Osteocyte (in vitro differentiated cells): Measurements from ENCODE around the gene BRD9. TPM values are rescaled to one million over a fixed set of nuclear protein-coding genes. Genes with fewer than 3 reads are reported as not detected.
A peak's percentile ranks its signal among the peaks of the same experiment; 100 is the strongest.

Experiments
- DNase-seq: peaks from one replicate; pipeline ENCODE4 v3.0.0; 2021; ENCODE audit warnings: mixed read lengths; ENCODE audit not compliant: unreplicated experiment; ENCODE audit errors: extremely low spot score
- H3K27ac Mint-ChIP-seq: one replicate; pipeline ENCODE4 v1.8.0; 2021; ENCODE audit warnings: mild to moderate bottlenecking, mixed read lengths; ENCODE audit not compliant: unreplicated experiment
- H3K27me3 Mint-ChIP-seq: one replicate; pipeline ENCODE4 v1.8.0; 2021; ENCODE audit warnings: mixed read lengths; ENCODE audit not compliant: unreplicated experiment
- H3K36me3 Mint-ChIP-seq: one replicate; pipeline ENCODE4 v1.8.0; 2021; ENCODE audit warnings: mixed read lengths; ENCODE audit not compliant: unreplicated experiment
- H3K4me1 Mint-ChIP-seq: one replicate; pipeline ENCODE4 v1.8.0; 2021; ENCODE audit warnings: mixed read lengths; ENCODE audit not compliant: unreplicated experiment
- H3K4me3 Mint-ChIP-seq: one replicate; pipeline ENCODE4 v1.8.0; 2021; ENCODE audit warnings: mild to moderate bottlenecking, moderate library complexity, mixed read lengths; ENCODE audit not compliant: unreplicated experiment
- H3K9me3 Mint-ChIP-seq: one replicate; pipeline ENCODE4 v1.8.0; 2021; ENCODE audit warnings: mixed read lengths; ENCODE audit not compliant: unreplicated experiment
- total RNA-seq: library from RNA; stranded (reverse); gene quantifications from 2 replicates; pipeline ENCODE4 v1.2.1, GENCODE V29; 2021
- TF ChIP-seq, protein P1 (sequence below): fragments of 200-600 bp; sonication (generic); IDR thresholded peaks from 2 replicates; pipeline ENCODE4 v1.5.0; 2021; ENCODE audit warnings: antibody characterized with exemption, mild to moderate bottlenecking, moderate library complexity

BRD9 gene
- total RNA-seq, 1 donor from 2014 or later = 39.4 TPM

DNA sequence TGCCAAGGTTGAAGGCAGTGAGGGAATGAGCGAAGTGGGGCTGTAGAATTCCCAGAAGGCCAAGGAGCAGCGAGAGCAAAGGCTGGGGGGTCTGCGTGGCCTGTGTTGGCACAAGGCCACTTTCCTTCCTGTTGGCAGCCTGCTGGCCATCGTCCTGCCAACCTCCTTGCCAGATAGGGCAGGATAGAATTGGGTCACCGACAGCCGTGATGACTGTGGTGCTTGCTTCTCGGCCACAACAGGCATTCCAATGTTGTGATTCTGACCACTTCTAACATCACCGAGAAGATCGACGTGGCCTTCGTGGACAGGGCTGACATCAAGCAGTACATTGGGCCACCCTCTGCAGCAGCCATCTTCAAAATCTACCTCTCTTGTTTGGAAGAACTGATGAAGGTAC lies 19.0 kb upstream of the BRD9 start:
- no peak for DNase-seq
- Mint-ChIP-seq H3K27ac (peak overlapping the region; percentile 11), H3K4me3 (no peak overlapping the region), H3K36me3 (peaks cover 10% of the 10 kb centered on the region), H3K4me1 (peaks cover 1% of the 10 kb centered on the region), H3K9me3 (no peaks in the 10 kb centered on the region), H3K27me3 (no peaks in the 10 kb centered on the region)
- TF ChIP-seq, protein P1, sequence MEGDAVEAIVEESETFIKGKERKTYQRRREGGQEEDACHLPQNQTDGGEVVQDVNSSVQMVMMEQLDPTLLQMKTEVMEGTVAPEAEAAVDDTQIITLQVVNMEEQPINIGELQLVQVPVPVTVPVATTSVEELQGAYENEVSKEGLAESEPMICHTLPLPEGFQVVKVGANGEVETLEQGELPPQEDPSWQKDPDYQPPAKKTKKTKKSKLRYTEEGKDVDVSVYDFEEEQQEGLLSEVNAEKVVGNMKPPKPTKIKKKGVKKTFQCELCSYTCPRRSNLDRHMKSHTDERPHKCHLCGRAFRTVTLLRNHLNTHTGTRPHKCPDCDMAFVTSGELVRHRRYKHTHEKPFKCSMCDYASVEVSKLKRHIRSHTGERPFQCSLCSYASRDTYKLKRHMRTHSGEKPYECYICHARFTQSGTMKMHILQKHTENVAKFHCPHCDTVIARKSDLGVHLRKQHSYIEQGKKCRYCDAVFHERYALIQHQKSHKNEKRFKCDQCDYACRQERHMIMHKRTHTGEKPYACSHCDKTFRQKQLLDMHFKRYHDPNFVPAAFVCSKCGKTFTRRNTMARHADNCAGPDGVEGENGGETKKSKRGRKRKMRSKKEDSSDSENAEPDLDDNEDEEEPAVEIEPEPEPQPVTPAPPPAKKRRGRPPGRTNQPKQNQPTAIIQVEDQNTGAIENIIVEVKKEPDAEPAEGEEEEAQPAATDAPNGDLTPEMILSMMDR = no peak

DNA sequence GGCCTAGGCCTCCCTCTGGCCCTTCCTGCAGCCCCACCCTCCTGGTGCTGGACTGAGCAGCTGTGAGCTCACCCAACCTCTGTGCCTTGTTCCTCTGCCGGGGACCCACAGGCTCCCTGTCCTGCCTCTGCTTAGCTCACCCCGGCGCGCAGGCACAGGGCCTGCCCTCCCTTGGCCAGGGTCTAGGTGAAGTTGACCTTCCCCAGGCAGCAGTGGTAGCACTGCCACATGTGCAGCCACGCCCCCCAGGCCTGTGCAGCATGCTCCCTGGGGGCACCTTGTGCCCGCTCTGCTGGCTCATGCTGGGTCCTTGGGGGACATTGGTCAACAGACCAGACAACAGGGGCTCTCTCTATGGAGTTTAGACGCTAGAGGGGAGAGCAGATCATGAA lies 18.2 kb upstream of the BRD9 start:
- peaks cover 10% of the 10 kb centered on the region for H3K36me3 Mint-ChIP-seq

DNA sequence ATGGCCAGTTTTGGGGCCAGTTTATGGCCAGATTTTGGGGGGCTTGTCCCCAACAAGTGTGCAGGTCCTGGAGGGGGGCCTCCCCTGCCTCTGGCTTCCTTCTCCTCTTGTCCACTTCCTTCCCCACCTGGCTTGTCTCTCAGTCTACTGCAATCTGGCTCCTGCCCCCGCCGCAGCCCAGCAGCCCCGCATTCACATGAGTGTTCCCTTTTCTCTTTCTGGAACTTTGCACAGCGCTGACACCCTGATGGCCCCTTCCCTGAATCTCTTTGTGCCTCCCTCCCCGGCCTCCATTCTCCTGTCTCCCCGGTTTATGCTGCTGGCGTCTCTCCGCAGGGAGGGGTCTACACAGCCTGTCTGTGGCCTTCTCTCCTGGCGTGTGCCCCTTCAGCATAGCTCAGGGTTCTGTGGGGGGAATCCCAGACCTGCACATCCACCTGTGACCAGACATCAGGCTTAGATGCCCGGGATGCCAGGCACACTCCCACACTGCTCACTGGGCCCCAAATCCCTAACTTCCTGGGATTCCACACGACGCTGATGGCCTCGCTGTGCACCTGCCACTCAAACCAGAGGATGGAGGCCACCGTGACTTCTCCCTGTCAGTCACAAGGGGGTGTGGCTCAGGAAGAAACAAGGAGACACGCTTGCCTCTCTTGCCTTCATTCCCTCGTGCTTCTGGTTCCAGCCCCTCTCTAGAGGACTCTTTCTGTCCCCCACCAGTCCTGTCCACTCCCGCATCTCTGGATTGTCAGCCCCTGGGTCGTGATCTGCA lies 17.6 kb upstream of the BRD9 start:
- Mint-ChIP-seq H3K36me3 (peaks cover 10% of the 10 kb centered on the region), H3K4me1 (peaks cover 1% of the 10 kb centered on the region), H3K4me3 (no peak overlapping the region), H3K9me3 (no peaks in the 10 kb centered on the region), H3K27me3 (no peaks in the 10 kb centered on the region), H3K27ac (no peak overlapping the region)
- TF ChIP-seq, protein P1 = no peak
- no peak for DNase-seq

More for the DNA sequence above, 18.2 kb upstream of the BRD9 start:
- Mint-ChIP-seq H3K4me1 (peaks cover 1% of the 10 kb centered on the region), H3K27ac (no peak overlapping the region), H3K27me3 (no peaks in the 10 kb centered on the region), H3K4me3 (no peak overlapping the region), H3K9me3 (no peaks in the 10 kb centered on the region)
- no peak for DNase-seq
- TF ChIP-seq, protein P1 = no peak

DNA sequence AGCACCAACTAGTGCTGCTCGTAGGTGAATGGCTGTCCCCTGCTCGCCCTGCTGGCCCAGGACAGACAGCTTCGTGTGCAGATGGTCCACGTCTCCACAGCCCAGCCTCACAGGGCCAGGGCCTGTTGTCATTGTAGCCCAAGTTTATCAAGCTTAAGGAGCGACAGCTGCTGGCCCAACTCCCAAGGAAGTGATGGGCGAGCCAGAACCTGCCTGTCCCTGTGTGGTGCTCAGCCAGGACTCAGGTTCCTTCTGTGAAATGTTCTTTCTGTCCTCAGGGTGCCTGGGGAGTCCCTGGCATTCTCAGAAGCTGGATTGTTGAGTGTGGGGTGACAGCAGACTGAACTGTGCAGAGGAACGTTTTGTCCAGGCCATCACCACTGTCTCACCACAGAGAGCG lies 16.5 kb upstream of the BRD9 start:
- H3K27me3 Mint-ChIP-seq = no peaks in the 10 kb centered on the region
- no peak overlapping the region for H3K27ac Mint-ChIP-seq
- no peaks in the 10 kb centered on the region for H3K9me3 Mint-ChIP-seq
- no peak overlapping the region for H3K4me3 Mint-ChIP-seq
- TF ChIP-seq, protein P1 = no peak
- DNase-seq = no peak
- H3K36me3 Mint-ChIP-seq = peaks cover 5% of the 10 kb centered on the region
- H3K4me1 Mint-ChIP-seq = peaks cover 1% of the 10 kb centered on the region

DNA sequence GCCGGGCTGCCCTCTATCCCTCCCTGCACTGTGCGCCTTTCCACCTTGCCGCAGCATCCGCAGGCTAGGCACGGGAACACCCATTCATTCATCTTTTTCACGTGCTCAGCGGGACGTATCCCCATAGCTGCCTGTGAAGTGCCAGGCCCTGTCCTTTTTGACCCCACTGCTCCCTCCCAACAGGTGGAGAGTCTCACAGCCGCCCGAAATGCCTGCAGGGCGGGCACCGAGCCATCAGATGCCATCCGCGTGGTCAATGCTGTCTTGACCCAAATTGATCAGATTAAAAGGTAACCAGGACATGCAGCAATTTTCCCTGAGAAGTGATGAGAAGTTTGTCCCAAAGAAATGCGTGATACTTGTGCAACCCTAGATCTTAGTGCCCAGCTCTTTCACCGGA lies 15.6 kb upstream of the BRD9 start:
- H3K27ac Mint-ChIP-seq = no peak overlapping the region
- TF ChIP-seq, protein P1 = no peak

More for the DNA sequence above, 15.6 kb upstream of the BRD9 start:
- Mint-ChIP-seq H3K36me3 (peaks cover 5% of the 10 kb centered on the region), H3K4me1 (peaks cover 1% of the 10 kb centered on the region), H3K4me3 (no peak overlapping the region), H3K27me3 (no peaks in the 10 kb centered on the region), H3K9me3 (no peaks in the 10 kb centered on the region)
- no peak for DNase-seq
